ENCODE measurements around the gene HECTD1.

- no peak for TF ChIP-seq EP300 (IDR thresholded peaks at IDR 0.05; ENCODE audit: borderline replicate concordance in 1 of 2, control insufficient read depth in 1 of 2, low read depth in 2 of 2, low read length in 2 of 2)
- no peak for TF ChIP-seq TAF1 (IDR thresholded peaks at IDR 0.05; ENCODE audit: borderline replicate concordance, low read depth, low read length)
- TF ChIP-seq POLR2A (IDR thresholded peaks at IDR 0.05; ENCODE audit: low read depth, low read length) = no peak
- TF ChIP-seq, protein P1, sequence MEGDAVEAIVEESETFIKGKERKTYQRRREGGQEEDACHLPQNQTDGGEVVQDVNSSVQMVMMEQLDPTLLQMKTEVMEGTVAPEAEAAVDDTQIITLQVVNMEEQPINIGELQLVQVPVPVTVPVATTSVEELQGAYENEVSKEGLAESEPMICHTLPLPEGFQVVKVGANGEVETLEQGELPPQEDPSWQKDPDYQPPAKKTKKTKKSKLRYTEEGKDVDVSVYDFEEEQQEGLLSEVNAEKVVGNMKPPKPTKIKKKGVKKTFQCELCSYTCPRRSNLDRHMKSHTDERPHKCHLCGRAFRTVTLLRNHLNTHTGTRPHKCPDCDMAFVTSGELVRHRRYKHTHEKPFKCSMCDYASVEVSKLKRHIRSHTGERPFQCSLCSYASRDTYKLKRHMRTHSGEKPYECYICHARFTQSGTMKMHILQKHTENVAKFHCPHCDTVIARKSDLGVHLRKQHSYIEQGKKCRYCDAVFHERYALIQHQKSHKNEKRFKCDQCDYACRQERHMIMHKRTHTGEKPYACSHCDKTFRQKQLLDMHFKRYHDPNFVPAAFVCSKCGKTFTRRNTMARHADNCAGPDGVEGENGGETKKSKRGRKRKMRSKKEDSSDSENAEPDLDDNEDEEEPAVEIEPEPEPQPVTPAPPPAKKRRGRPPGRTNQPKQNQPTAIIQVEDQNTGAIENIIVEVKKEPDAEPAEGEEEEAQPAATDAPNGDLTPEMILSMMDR (IDR thresholded peaks at IDR 0.05 in 2 of 3, conservative IDR thresholded peaks at IDR 0.05 in 1 of 3; ENCODE audit: control insufficient read depth in 2 of 3, extremely low read depth in 1 of 3, insufficient read depth in 1 of 3, low read depth in 3 of 3, low read length in 3 of 3) = no peak
- no peak for TF ChIP-seq POLR2AphosphoS5 (IDR thresholded peaks at IDR 0.05; ENCODE audit: low read length)
Observed at GRCh38 chr14:31255286-31255685, 47.7 kb upstream of the HECTD1 start.
